ENCODE data around the gene NLRP7. TPM values are rescaled to one million over a fixed set of nuclear protein-coding genes. Genes with fewer than 3 reads are reported as not detected.

The NLRP7 gene
- polyA plus RNA-seq, 2 of the 4 experiments (the other 2 are of a cell fraction) = not detected

DNA sequence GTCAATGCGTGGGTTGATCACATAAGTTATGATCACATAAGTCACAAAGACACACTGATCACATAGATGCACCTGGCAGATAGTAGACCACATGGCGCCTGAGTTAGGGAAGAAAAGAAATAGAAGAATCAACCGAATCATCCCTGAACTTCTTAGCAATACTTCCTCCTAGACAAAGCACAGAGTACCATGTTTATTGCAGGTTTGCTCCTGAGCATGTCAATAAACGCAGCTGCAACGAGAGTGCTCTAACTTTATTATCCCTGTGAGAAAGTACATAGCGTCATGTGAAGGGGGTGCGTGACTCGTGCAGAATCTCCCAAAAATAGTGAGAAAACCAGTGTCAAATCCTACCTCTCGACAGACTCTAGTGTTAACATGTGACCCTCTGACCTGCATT lies 24.1 kb downstream of the NLRP7 start:
- no peak for FAIRE-seq
- Histone ChIP-seq H3K9me3 (peaks cover 17% of the 10 kb centered on the region), H3K4me1 (no peaks in the 10 kb centered on the region), H3K4me3 (no peak overlapping the region), H3K27ac (no peak overlapping the region), H3K4me2 (no peak overlapping the region)
- ATAC-seq = 0 out of 6 replicates have a peak, but pooled peaks of 1 of the 2 experiments have one; percentile 35
- ChIA-PET CTCF (interaction anchor here (2.6 kb wide), 1 partner anchor 42 kb away, joined by 11 read pairs; no protein-coding TSS in a partner anchor), POLR2A (no interaction called here)
- 45% methylated on average over 9 of the region's 9 CpGs for WGBS (ENCODE audit: missing lambda C conversion rate)
- TF ChIP-seq HOXA7 (CRISPR knock-in tag; IDR thresholded peaks at IDR 0.05) = no peak
- no peak for TF ChIP-seq RNF2 (IDR thresholded peaks at IDR 0.05; ENCODE audit: borderline replicate concordance, low read depth)
- TF ChIP-seq EHMT2 (IDR thresholded peaks at IDR 0.05; ENCODE audit: low read depth) = no peak
- TF ChIP-seq, protein P1, sequence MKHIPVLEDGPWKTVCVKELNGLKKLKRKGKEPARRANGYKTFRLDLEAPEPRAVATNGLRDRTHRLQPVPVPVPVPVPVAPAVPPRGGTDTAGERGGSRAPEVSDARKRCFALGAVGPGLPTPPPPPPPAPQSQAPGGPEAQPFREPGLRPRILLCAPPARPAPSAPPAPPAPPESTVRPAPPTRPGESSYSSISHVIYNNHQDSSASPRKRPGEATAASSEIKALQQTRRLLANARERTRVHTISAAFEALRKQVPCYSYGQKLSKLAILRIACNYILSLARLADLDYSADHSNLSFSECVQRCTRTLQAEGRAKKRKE (CRISPR knock-in tag; IDR thresholded peaks at IDR 0.05; ENCODE audit: low read depth) = no peak
- TF ChIP-seq KDM1A (IDR thresholded peaks at IDR 0.05; ENCODE audit: low read depth) = no peak
- TF ChIP-seq MAFK (IDR thresholded peaks at IDR 0.05; ENCODE audit: partially characterized antibody) = no peak
- no peak for TF ChIP-seq ZNF302 (CRISPR knock-in tag; IDR thresholded peaks at IDR 0.05)
- no peak for TF ChIP-seq MAZ (IDR thresholded peaks at IDR 0.05; ENCODE audit: borderline replicate concordance, low read depth, low read length)
- TF ChIP-seq, protein P2, sequence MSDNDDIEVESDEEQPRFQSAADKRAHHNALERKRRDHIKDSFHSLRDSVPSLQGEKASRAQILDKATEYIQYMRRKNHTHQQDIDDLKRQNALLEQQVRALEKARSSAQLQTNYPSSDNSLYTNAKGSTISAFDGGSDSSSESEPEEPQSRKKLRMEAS (IDR thresholded peaks at IDR 0.05) = no peak
- TF ChIP-seq, protein P3, sequence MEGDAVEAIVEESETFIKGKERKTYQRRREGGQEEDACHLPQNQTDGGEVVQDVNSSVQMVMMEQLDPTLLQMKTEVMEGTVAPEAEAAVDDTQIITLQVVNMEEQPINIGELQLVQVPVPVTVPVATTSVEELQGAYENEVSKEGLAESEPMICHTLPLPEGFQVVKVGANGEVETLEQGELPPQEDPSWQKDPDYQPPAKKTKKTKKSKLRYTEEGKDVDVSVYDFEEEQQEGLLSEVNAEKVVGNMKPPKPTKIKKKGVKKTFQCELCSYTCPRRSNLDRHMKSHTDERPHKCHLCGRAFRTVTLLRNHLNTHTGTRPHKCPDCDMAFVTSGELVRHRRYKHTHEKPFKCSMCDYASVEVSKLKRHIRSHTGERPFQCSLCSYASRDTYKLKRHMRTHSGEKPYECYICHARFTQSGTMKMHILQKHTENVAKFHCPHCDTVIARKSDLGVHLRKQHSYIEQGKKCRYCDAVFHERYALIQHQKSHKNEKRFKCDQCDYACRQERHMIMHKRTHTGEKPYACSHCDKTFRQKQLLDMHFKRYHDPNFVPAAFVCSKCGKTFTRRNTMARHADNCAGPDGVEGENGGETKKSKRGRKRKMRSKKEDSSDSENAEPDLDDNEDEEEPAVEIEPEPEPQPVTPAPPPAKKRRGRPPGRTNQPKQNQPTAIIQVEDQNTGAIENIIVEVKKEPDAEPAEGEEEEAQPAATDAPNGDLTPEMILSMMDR (IDR thresholded peaks at IDR 0.05) = no peak
- TF ChIP-seq FOXS1 (CRISPR knock-in tag; IDR thresholded peaks at IDR 0.05) = no peak
- no peak for TF ChIP-seq CEBPB (IDR thresholded peaks at IDR 0.05)
- TF ChIP-seq CHD2 (IDR thresholded peaks at IDR 0.05; ENCODE audit: low read length, partially characterized antibody) = no peak
- TF ChIP-seq, protein P4, sequence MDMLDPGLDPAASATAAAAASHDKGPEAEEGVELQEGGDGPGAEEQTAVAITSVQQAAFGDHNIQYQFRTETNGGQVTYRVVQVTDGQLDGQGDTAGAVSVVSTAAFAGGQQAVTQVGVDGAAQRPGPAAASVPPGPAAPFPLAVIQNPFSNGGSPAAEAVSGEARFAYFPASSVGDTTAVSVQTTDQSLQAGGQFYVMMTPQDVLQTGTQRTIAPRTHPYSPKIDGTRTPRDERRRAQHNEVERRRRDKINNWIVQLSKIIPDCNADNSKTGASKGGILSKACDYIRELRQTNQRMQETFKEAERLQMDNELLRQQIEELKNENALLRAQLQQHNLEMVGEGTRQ (IDR thresholded peaks at IDR 0.05) = no peak
- TF ChIP-seq, protein P5, sequence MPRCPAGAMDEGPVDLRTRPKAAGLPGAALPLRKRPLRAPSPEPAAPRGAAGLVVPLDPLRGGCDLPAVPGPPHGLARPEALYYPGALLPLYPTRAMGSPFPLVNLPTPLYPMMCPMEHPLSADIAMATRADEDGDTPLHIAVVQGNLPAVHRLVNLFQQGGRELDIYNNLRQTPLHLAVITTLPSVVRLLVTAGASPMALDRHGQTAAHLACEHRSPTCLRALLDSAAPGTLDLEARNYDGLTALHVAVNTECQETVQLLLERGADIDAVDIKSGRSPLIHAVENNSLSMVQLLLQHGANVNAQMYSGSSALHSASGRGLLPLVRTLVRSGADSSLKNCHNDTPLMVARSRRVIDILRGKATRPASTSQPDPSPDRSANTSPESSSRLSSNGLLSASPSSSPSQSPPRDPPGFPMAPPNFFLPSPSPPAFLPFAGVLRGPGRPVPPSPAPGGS (IDR thresholded peaks at IDR 0.05) = no peak
- no peak for DNase-seq (ENCODE audit: low read depth in 1 of 2, low spot score in 1 of 2)

DNA sequence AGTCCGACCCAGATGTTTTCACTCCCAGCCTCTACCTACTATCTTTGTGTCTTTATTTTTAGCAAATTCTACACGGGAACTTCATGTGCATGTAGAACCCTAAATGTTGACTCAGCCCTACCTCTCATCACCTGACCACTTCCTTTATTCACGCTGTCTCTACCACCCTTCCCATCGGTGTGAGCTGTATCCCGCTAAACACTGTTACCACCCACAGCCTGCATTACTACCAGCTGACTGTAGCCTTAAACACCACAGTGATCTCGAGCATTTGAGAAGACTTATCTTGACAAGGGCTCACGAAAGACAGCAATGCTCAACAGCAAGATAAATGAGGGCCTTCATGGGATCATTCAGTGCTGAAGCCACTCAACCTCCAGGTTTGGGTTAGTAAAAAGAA lies 26.2 kb downstream of the NLRP7 start:
- ChIA-PET CTCF (interaction anchor here (0.6 to 2.9 kb wide), 6 partner anchors 14 to 1235 kb away, joined by 3 to 25 read pairs (median 4); no protein-coding TSS in a partner anchor), POLR2A (no interaction called here)
- DNase-seq (ENCODE audit: low read depth in 1 of 2, low spot score in 1 of 2) = no peak
- no peak for FAIRE-seq
- H3K4me3 ChIP-seq = no peak overlapping the region
- ATAC-seq = no peak
- no peak overlapping the region for H3K27ac ChIP-seq
- no peaks in the 10 kb centered on the region for H3K4me1 ChIP-seq
- H3K4me2 ChIP-seq = no peak overlapping the region
- H3K9me3 ChIP-seq = no peaks in the 10 kb centered on the region; the same call in 1 of the 3 replicates
- TF ChIP-seq RNF2 (IDR thresholded peaks at IDR 0.05; ENCODE audit: borderline replicate concordance, low read depth) = no peak
- TF ChIP-seq PHF8 (IDR thresholded peaks at IDR 0.05; ENCODE audit: borderline replicate concordance, low read depth) = no peak
- TF ChIP-seq KDM1A (IDR thresholded peaks at IDR 0.05; ENCODE audit: low read depth) = no peak
- no peak for TF ChIP-seq HOXB13 (CRISPR knock-in tag; IDR thresholded peaks at IDR 0.05; ENCODE audit: low read depth)
- no peak for TF ChIP-seq NR3C1 (IDR thresholded peaks at IDR 0.05)
- TF ChIP-seq, protein P6, sequence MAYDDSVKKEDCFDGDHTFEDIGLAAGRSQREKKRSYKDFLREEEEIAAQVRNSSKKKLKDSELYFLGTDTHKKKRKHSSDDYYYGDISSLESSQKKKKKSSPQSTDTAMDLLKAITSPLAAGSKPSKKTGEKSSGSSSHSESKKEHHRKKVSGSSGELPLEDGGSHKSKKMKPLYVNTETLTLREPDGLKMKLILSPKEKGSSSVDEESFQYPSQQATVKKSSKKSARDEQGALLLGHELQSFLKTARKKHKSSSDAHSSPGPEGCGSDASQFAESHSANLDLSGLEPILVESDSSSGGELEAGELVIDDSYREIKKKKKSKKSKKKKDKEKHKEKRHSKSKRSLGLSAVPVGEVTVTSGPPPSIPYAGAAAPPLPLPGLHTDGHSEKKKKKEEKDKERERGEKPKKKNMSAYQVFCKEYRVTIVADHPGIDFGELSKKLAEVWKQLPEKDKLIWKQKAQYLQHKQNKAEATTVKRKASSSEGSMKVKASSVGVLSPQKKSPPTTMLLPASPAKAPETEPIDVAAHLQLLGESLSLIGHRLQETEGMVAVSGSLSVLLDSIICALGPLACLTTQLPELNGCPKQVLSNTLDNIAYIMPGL (CRISPR knock-in tag; IDR thresholded peaks at IDR 0.05; ENCODE audit: borderline replicate concordance) = no peak
- TF ChIP-seq, protein P3 (IDR thresholded peaks at IDR 0.05) = no peak
- TF ChIP-seq TP53 (CRISPR knock-in tag; IDR thresholded peaks at IDR 0.05) = no peak
- 48% methylated on average over 7 of the region's 7 CpGs for WGBS (ENCODE audit: missing lambda C conversion rate)

All from A549 (cell line).